NCI-H1694 (cell line): ENCODE data around the gene ZNF333.
"Not testable (repeated sequence)": the region's sequence is repeated elsewhere in the genome, so short reads cannot be mapped to it uniquely, and the experiment has no call there.

Experiments
- DNase-seq: peaks from one replicate; lab custom pipeline; 2025; lab: John Stamatoyannopoulos, UW

The ZNF333 gene

GRCh38 chr19:14699641-14700040 is 9.8 kb downstream of the ZNF333 start:
- no peak for DNase-seq

- no peak for DNase-seq
Observed at GRCh38 chr19:14700711-14701375, 11.0 kb downstream of the ZNF333 start.

GRCh38 chr19:14703833-14704232 is 14.0 kb downstream of the ZNF333 start:
- no peak for DNase-seq

- no peak for DNase-seq
Observed at GRCh38 chr19:14704450-14704849, 14.6 kb downstream of the ZNF333 start.

- DNase-seq = no peak
Observed at GRCh38 chr19:14715841-14716240, 26.0 kb downstream of the ZNF333 start.

- DNase-seq = no peak
Observed at GRCh38 chr19:14718522-14719116, 28.8 kb downstream of the ZNF333 start.

- no peak for DNase-seq
Observed at GRCh38 chr19:14719162-14719561, 29.3 kb downstream of the ZNF333 start.

- DNase-seq = no peak
Observed at GRCh38 chr19:14722127-14722526, 32.3 kb downstream of the ZNF333 start.

GRCh38 chr19:14728595-14728994 is 38.7 kb downstream of the ZNF333 start:
- DNase-seq = no peak

- no peak for DNase-seq
Observed at GRCh38 chr19:14731200-14731599, 41.4 kb downstream of the ZNF333 start.

- DNase-seq = no peak
Observed at GRCh38 chr19:14732510-14732909, 42.7 kb downstream of the ZNF333 start.

GRCh38 chr19:14733574-14733973 is 43.7 kb downstream of the ZNF333 start:
- no peak for DNase-seq

- no peak for DNase-seq
Observed at GRCh38 chr19:14735915-14736314, 46.1 kb downstream of the ZNF333 start.

GRCh38 chr19:14746886-14747285 is 57.0 kb downstream of the ZNF333 start:
- no peak for DNase-seq

GRCh38 chr19:14748601-14749000 is 58.8 kb downstream of the ZNF333 start:
- DNase-seq = no peak

- DNase-seq = no peak
Observed at GRCh38 chr19:14758816-14759215, 69.0 kb downstream of the ZNF333 start.

GRCh38 chr19:14761607-14762006 is 71.8 kb downstream of the ZNF333 start:
- DNase-seq = no peak

- no peak for DNase-seq
Observed at GRCh38 chr19:14762111-14762510, 72.3 kb downstream of the ZNF333 start.

GRCh38 chr19:14763497-14764145 is 73.8 kb downstream of the ZNF333 start:
- no peak for DNase-seq

- no peak for DNase-seq
Observed at GRCh38 chr19:14764401-14764800, 74.6 kb downstream of the ZNF333 start.

GRCh38 chr19:14765403-14765802 is 75.6 kb downstream of the ZNF333 start:
- DNase-seq = not testable (repeated sequence)

- not testable (repeated sequence) for DNase-seq
Observed at GRCh38 chr19:14765841-14766240, 76.0 kb downstream of the ZNF333 start.

- DNase-seq = no peak
Observed at GRCh38 chr19:14767466-14767971, 77.7 kb downstream of the ZNF333 start.
